COLO668 (cell line): ENCODE data around the gene EVPL.
"Not testable (repeated sequence)": the region's sequence is repeated elsewhere in the genome, so short reads cannot be mapped to it uniquely, and the experiment has no call there.

ENCODE experiments used
- DNase-seq: peaks from one replicate; lab custom pipeline; 2025; ENCODE audit not compliant: unreplicated experiment; lab: John Stamatoyannopoulos, UW

EVPL gene

GRCh38 chr17:76048711-76049110, 21.6 kb upstream of the EVPL start:
- DNase-seq = no peak

- no peak for DNase-seq
Observed at GRCh38 chr17:76048025-76048605, 21.0 kb upstream of the EVPL start.

GRCh38 chr17:76046064-76046463, 19.0 kb upstream of the EVPL start:
- DNase-seq = no peak

- DNase-seq = not testable (repeated sequence)
Observed at GRCh38 chr17:76044475-76045007, 17.4 kb upstream of the EVPL start.

- DNase-seq = not testable (repeated sequence)
Observed at GRCh38 chr17:76042868-76043267, 15.8 kb upstream of the EVPL start.

GRCh38 chr17:76040376-76040775, 13.3 kb upstream of the EVPL start:
- no peak for DNase-seq

- DNase-seq = no peak
Observed at GRCh38 chr17:76039121-76039520, 12.0 kb upstream of the EVPL start.

GRCh38 chr17:76038050-76038449, 10.9 kb upstream of the EVPL start:
- DNase-seq = no peak

- no peak for DNase-seq
Observed at GRCh38 chr17:76036497-76037261, 9.6 kb upstream of the EVPL start.

GRCh38 chr17:76034428-76035350, 7.6 kb upstream of the EVPL start:
- no peak for DNase-seq

GRCh38 chr17:76033139-76033538, 6.0 kb upstream of the EVPL start:
- DNase-seq = no peak

- DNase-seq = no peak
Observed at GRCh38 chr17:76032780-76033108, 5.6 kb upstream of the EVPL start.

GRCh38 chr17:76032073-76032779, 5.1 kb upstream of the EVPL start:
- DNase-seq = peak; percentile 16

- no peak for DNase-seq
Observed at GRCh38 chr17:76026714-76027158, 370 bp downstream of the EVPL start.

GRCh38 chr17:76025294-76025693, 1.8 kb downstream of the EVPL start:
- DNase-seq = no peak

- DNase-seq = no peak
Observed at GRCh38 chr17:76024353-76024752, 2.8 kb downstream of the EVPL start.

GRCh38 chr17:76023900-76024237, 3.2 kb downstream of the EVPL start:
- DNase-seq = no peak

GRCh38 chr17:76022973-76023899, 3.9 kb downstream of the EVPL start:
- DNase-seq = no peak

GRCh38 chr17:76022285-76022684, 4.8 kb downstream of the EVPL start:
- DNase-seq = no peak
